Skin of body (tissue), 2 donors: ENCODE measurements around the gene OR2AG1. TPM values are rescaled to one million over a fixed set of nuclear protein-coding genes. Genes with fewer than 3 reads are reported as not detected.
"Not testable (repeated sequence)": the region's sequence is repeated elsewhere in the genome, so short reads cannot be mapped to it uniquely, and the experiment has no call there.

ENCODE experiments used
- DNase-seq: peaks from one replicate; lab custom pipeline; 2025; lab: John Stamatoyannopoulos, UW
- total RNA-seq: library from RNA; depleted of rRNA; stranded (reverse); fragments of >200 nt; gene quantifications from one replicate; pipeline ENCODE4 v1.2.3, GENCODE V29; 2014

The OR2AG1 gene
- total RNA-seq, 1 donor from 2014 or later, result not detected

DNA sequence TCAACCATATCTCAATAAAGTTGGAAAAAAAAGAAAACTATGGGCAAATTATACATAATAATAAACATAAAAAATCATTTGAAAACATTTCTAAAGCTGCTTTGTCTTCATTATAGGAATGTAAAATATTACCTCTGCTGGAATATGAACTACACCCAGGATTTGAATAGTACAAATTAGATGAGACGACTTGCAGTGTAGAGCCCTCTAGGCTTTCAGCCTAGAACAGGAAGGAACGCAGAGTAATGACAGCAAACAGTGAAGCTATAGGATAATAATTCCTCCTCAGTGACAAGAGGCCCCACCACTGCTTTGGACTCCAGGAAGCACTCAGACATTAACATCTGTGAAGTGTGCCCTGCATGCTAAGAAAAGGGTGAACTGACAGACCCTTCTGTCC lies 7.7 kb downstream of the OR2AG1 start:
- no peak for DNase-seq

DNA sequence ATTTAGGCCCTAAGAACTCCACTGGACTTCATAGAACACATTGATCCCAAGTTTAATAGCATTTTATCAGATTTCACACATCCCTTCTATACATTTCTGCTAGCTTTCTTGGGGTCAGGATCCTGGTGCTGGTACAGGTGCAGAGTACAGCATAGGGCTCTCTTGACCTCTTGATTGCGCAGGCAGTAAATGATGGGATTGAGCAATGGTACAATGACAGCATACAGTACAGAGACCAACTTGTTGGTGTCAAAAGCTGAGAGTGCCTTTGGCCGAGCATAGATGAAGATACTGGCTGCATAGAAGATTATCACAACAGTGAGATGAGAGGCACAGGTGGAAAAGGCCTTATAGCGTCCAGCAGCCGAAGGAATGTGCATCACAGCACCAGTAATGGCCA lies 11.8 kb downstream of the OR2AG1 start:
- DNase-seq, result no peak

- no peak for DNase-seq
These were observed 16.6 kb downstream of the OR2AG1 start, which contains the start of gene OR6A2 for GRCh38 chr11:6799402-6799801. TSS of gene OR6A2 (minus strand) at chr11:6799689. CDS start at chr11:6795708, 3,981 bp downstream.

DNA sequence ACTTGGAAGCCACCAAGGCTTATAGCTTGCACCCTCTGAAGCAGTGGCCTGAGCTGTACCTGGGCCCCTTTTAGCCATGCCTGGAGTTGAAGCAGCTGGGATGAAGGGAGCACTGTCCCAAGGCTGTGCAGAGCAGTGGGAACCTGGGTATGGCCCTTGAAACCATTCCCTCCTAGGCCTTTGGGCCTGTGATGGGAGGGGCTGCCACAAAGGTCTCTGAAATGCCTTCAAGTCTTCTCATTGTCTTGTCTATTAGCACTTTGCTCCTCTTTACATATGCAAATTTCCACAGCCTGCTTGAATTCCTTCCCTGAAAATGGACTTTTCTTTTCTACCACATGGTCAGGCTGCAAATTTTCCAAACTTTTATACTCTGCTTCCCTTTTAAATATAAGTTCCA lies 18.3 kb downstream of the OR2AG1 start:
- not testable (repeated sequence) for DNase-seq

DNA sequence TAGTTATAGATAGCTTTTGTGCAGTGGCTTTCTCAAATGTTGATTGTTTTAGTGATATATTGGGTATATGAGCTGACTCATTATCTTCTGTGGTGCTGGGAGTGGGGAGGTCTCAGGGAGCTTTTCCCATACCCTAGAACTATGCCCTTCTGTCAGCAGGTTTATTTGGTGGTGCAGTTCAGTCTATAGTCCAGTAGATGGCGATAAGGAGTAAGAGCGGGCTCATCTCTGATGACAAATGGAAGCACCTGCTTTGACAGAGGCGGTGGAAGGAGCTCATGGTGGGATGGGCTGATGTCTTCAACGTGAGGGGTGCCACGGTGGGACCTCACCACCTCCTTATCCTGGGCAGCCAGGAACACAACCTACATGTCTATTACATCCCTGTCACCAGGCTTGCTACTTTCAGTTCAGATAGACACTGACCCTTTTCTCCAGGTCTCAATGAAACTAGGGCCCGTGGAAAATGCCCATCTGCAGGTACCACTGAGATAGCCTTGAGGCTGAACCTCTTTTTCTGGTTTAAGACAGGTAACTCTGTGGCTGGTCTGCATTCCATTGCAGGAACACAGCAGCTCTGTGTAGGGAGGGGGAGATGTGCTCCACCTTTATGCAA lies 29.7 kb downstream of the OR2AG1 start:
- no peak for DNase-seq

DNA sequence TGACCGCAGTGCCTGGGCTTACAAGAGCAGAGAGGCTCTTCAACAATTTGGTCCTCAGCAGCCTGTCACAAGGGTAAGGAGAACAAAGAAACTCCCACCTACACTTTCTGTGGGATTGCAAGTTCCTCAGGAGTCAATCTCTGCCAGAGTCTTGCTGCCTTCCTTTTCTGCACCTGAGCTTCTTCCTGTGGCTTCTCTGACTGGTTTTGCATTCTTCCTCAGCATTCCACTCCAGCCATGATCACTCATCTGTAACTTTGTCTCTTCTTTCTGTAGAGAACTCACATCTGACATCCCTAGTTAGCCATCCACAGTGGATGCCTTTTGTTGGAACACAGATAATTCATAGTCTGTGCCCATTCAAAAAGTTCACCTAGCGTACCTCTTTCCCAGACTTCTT lies 30.8 kb downstream of the OR2AG1 start:
- no peak for DNase-seq

DNA sequence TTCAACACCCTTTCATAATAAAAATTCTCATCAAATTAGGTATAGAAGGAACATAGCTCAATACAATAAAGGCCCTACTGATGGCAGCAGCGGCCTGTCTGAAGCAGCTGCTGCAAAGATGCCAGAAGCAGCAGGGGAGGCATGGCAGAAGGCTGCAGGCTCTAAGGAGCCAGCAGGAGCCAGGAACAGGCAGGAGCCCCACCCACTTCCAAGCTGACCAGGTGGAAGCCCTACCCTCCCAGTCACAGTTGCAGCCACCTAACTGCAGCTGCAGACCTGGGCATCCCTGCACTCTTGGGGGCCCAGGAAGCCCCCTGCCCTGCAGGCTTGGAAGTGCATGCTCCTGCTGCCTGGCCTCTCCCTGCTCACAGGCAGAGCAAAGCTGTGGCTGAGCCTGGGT lies 34.9 kb downstream of the OR2AG1 start:
- no peak for DNase-seq

GRCh38 chr11:6818967-6819366 lies 36.1 kb downstream of the OR2AG1 start:
- DNase-seq, result no peak

- DNase-seq, result no peak
These were observed 41.5 kb downstream of the OR2AG1 start for GRCh38 chr11:6824136-6824823.

DNA sequence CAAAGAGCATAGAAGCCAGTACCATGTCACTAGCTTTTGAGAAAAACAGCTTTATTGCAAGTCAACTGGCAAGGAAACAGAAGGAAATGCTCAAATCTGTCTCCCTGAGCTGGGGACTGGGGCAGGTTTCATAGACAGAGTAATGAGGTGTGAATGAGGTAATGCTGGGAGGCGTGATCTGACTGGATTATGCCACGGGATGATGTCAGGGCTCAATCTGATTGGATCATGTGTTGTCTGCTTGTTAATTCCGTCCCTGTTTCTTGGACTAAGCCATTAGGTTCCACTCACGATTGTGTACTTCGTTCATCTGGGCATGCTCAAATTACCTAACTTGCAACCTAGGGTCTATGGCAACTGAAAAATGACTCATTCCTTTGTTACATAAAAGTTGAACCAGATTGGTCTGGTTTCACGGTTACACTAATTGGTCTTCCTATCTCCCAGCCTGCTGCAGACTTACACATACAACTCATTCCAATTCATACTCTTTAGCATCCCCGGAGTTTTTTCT lies 42.5 kb downstream of the OR2AG1 start:
- no peak for DNase-seq

GRCh38 chr11:6828103-6828502 lies 45.3 kb downstream of the OR2AG1 start:
- DNase-seq, result no peak

DNA sequence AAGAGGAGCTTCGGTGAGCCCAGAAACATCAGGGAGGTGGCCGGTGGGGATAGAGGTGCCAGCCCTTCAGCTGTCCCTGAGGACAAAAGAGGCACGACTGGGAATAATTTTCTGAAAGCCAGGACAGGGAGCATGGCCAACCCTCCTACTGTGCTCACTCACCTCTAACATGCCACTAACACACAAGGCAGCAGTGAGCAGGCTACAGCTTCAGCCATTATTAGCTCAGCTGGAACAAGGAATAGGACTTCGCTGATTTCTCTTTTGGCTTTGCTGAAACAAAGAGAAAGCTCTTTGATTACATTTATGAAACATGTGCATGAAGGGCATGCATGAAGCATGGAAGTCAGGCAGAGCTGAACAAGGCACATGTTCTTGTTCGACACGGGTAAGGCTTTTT lies 50.5 kb downstream of the OR2AG1 start:
- no peak for DNase-seq

DNA sequence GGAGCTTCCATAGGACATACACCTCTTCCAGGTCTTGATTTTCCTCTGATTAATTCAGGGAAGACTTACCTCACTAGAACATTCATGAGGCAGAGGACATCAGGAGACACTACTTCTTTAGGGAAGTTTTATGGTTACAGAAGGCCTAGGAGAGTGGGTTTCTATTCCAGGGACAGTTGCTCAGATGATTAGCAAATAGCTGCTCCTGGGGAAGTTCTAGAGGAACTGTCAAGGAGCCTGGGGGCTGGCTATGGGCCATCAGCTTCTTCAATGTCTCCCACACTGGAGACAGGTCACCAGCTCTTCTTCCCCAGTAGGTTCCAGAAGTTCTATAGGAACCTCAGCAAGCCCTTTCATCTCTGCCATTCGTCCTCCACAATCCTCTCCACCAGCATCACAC lies 51.2 kb downstream of the OR2AG1 start:
- no peak for DNase-seq

Other genes starting within 250 kb of the OR2AG1 start
- 11.3 TPM for gene RRP8, start 179.4 kb upstream of the OR2AG1 start, total RNA-seq
- 104 TPM for gene ILK, start 179.2 kb upstream of the OR2AG1 start, total RNA-seq
- 15.3 TPM for gene TAF10, start 170.8 kb upstream of the OR2AG1 start, total RNA-seq
- gene TPP1, start 163.6 kb upstream of the OR2AG1 start, total RNA-seq, result 29.9 TPM
- gene DCHS1, start 127.2 kb upstream of the OR2AG1 start, total RNA-seq, result 29.0 TPM
- 22.6 TPM for gene MRPL17, start 99.7 kb upstream of the OR2AG1 start, total RNA-seq
- gene OR2AG2, start 11.0 kb upstream of the OR2AG1 start, total RNA-seq, result 0.10 TPM
- gene OR6A2, start 16.7 kb downstream of the OR2AG1 start, total RNA-seq, result 0.20 TPM
- not detected for gene OR10A5, start 62.7 kb downstream of the OR2AG1 start, total RNA-seq
- not detected for gene OR10A2, start 80.0 kb downstream of the OR2AG1 start, total RNA-seq
- not detected for gene OR10A4, start 93.6 kb downstream of the OR2AG1 start, total RNA-seq
- gene OR2D2, start 109.5 kb downstream of the OR2AG1 start, total RNA-seq, result not detected
- gene OR2D3, start 138.0 kb downstream of the OR2AG1 start, total RNA-seq, result not detected
- gene ZNF215, start 143.4 kb downstream of the OR2AG1 start, total RNA-seq, result 1.6 TPM
- 4.5 TPM for gene ZNF214, start 237.3 kb downstream of the OR2AG1 start, total RNA-seq
- 0.20 TPM for gene NLRP14, start 237.5 kb downstream of the OR2AG1 start, total RNA-seq